Adrenal gland (tissue), 5 donors: ENCODE measurements around the gene GSG1L2.

ENCODE experiments used
- CTCF ChIP-seq, 6 experiments: fragments of 450-650 bp in 4 of 6; fragments of 200-600 bp in 2 of 6; sonication (generic) in 1 of 6; IDR thresholded peaks; 1 replicate in 5 of 6; 2 replicates in 1 of 6; pipeline versions ENCODE4 v1.5.1 to v1.8.0; 2016 to 2021; ENCODE audit warnings: antibody characterized with exemption in 6 of 6, mild to moderate bottlenecking in 2 of 6, moderate library complexity in 1 of 6
- POLR2A ChIP-seq, 2 donors: fragments of 450-650 bp; IDR thresholded peaks; one replicate each; pipeline ENCODE4 v1.6.1; 2017; ENCODE audit warnings: antibody characterized with exemption in 2 of 2, mild to moderate bottlenecking in 2 of 2, moderate library complexity in 1 of 2
- donor health status: DM: no; HTN: no; CAD: no.

GRCh38 chr17:9766970-9767369, 54.9 kb downstream of the GSG1L2 start:
- TF ChIP-seq POLR2A (IDR thresholded peaks at IDR 0.05), result no peak
- no peak for TF ChIP-seq CTCF (IDR thresholded peaks at IDR 0.05)
